ENCODE results near the gene SLC16A3. TPM values are rescaled to one million over a fixed set of nuclear protein-coding genes. Genes with fewer than 3 reads are reported as not detected.

The SLC16A3 gene
- total and polyA plus RNA-seq, 2 donors (not counting 3 experiments of a cell fraction or from before 2014, with no cell fraction given), result 95.9 to 171 TPM

DNA sequence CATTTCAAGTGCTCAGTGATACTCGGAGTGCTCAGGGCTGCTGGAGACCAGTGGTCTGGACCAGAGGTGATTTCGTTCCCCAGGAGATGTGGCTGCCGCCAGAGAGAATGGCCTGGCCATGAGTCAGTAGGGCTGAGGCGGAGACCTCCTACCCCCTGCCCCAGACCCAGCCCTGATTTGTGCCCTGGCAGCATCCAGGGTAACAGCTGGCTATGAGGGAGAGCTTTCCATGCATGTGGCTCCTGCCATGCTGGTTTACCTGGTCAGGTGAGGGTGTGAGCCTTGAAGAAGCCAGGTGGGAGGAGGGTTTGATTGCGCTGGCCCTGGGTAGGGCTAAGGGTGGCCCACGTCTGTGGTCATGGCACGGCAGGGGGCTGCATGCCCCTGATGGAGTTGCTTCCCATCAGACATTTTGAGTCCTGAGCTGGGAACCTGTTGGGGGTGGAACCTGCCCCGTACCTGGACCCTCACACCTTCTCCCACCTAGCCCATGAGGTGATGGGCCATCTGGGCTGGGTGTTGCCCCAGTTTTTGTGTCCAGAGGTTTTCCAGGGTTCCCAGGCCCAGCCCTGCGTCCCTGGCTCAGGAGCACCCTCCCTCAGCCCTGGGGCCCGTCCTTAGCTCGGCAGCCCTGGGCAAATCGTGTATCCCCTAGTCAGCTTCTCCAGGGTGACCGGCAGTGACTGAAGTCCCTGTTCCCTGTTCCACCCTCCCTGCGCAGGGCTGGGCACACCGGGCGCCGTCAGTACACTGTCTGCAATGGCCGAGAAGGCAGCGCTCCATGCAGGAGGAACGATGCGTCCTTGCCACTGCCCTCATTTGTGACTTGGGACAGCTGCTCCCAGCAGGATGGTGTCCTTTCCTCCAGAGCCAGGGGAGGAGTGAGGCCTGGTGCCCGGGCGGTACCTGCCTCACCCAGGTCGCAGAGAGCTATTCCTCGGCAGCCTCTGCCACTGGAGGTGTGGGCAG is 53.7 kb downstream of the SLC16A3 start:
- Histone ChIP-seq H3K36me3 (ENCODE audit: control insufficient read depth in 2 of 2, extremely low read depth in 1 of 2, insufficient read depth in 2 of 2, low read length in 2 of 2) (no peaks in the 10 kb centered on the region), H4K20me1 (replicated peaks; ENCODE audit: control insufficient read depth, extremely low read depth, insufficient read depth, low read length) (no peaks in the 10 kb centered on the region), H3K9ac (replicated peaks; ENCODE audit: extremely low read depth, insufficient read depth, low read length) (no peak overlapping the region), H2AFZ (ENCODE audit: low read depth, low read length) (no peak overlapping the region), H3K27me3 (ENCODE audit: control insufficient read depth in 2 of 2, insufficient read depth in 2 of 2, low read length in 2 of 2) (no peaks in the 10 kb centered on the region), H3K4me2 (ENCODE audit: insufficient read depth, low read length) (no peak overlapping the region), H3K9me3 (replicated peaks; ENCODE audit: control insufficient read depth, insufficient read depth, low read length) (no peaks in the 10 kb centered on the region), H3K4me3 (replicated peaks in 1 of 3; ENCODE audit: insufficient read depth in 1 of 3, low read depth in 1 of 3, low read length in 3 of 3) (no peak overlapping the region), H3K4me1 (ENCODE audit: control insufficient read depth, extremely low read depth, insufficient read depth, low read length) (peaks cover 8% of the 10 kb centered on the region), H3K9me1 (replicated peaks; ENCODE audit: control insufficient read depth, extremely low read depth, insufficient read depth, low read length) (no peaks in the 10 kb centered on the region), H3K79me2 (ENCODE audit: control insufficient read depth, insufficient read depth, low read length) (no peaks in the 10 kb centered on the region), H3K27ac (ENCODE audit: insufficient read depth, low read depth, low read length) (no peak overlapping the region)
- BruUV-seq (replicated peaks), result no TSS peak
- no peak for FAIRE-seq
- intact Hi-C loops (cut with micrococcal nuclease) (no loop called here), dilution Hi-C loops (cut with MboI; ENCODE audit: extremely low pct_ligation_motif_present, low sequenced_read_pairs) (no loop called here)
- CTCF ChIA-PET, result interaction anchor here (1.1 to 1.5 kb wide), 2 partner anchors 7 to 9 kb away, joined by 3 to 6 read pairs; partner anchors contain the start of gene CSNK1D
- POLR2A ChIA-PET, result no interaction called here
- no peak for DNase-seq (ENCODE audit: low read depth, low spot score)
- no peak for TF ChIP-seq GATA2 (IDR thresholded peaks at IDR 0.05; ENCODE audit: insufficient read depth, insufficient read length, low read depth, low read length)
- TF ChIP-seq MYC (IDR thresholded peaks at IDR 0.05; ENCODE audit: low read depth, low read length), result no peak
- TF ChIP-seq POLR2A (IDR thresholded peaks at IDR 0.05; ENCODE audit: low read depth, low read length), result no peak
- no peak for TF ChIP-seq FOS (IDR thresholded peaks at IDR 0.05; ENCODE audit: borderline replicate concordance, insufficient read depth, low read length)
- TF ChIP-seq, protein P1, sequence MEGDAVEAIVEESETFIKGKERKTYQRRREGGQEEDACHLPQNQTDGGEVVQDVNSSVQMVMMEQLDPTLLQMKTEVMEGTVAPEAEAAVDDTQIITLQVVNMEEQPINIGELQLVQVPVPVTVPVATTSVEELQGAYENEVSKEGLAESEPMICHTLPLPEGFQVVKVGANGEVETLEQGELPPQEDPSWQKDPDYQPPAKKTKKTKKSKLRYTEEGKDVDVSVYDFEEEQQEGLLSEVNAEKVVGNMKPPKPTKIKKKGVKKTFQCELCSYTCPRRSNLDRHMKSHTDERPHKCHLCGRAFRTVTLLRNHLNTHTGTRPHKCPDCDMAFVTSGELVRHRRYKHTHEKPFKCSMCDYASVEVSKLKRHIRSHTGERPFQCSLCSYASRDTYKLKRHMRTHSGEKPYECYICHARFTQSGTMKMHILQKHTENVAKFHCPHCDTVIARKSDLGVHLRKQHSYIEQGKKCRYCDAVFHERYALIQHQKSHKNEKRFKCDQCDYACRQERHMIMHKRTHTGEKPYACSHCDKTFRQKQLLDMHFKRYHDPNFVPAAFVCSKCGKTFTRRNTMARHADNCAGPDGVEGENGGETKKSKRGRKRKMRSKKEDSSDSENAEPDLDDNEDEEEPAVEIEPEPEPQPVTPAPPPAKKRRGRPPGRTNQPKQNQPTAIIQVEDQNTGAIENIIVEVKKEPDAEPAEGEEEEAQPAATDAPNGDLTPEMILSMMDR (IDR thresholded peaks at IDR 0.05; ENCODE audit: extremely low read depth in 1 of 2, insufficient read depth in 1 of 2, low read depth in 1 of 2, low read length in 2 of 2), result no peak
- TF ChIP-seq JUN (IDR thresholded peaks at IDR 0.05; ENCODE audit: borderline replicate concordance, insufficient read depth, insufficient read length, low read depth), result no peak
- TF ChIP-seq POLR2AphosphoS5 (IDR thresholded peaks at IDR 0.05; ENCODE audit: insufficient read depth, low read depth, low read length), result no peak
- no peak for TF ChIP-seq EZH2 (IDR thresholded peaks at IDR 0.05; ENCODE audit: borderline replicate concordance, low read depth, low read length, severe bottlenecking)
- TF ChIP-seq, protein P2, sequence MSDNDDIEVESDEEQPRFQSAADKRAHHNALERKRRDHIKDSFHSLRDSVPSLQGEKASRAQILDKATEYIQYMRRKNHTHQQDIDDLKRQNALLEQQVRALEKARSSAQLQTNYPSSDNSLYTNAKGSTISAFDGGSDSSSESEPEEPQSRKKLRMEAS (IDR thresholded peaks at IDR 0.05; ENCODE audit: insufficient read depth, insufficient read length), result no peak
